Activated CD4-positive, alpha-beta T cell treated with anti-CD3 and anti-CD28 coated beads, Interleukin-2, amount 50 U/mL, for 16 hours (primary cell): ENCODE measurements around the gene IL6R.
"Not testable (repeated sequence)": the region's sequence is repeated elsewhere in the genome, so short reads cannot be mapped to it uniquely, and the experiment has no call there.

Source experiments
- DNase-seq: peaks from one replicate; pipeline ENCODE4 v3.0.0-alpha.2; 2020

The IL6R gene

GRCh38 chr1:154404984-154405746 lies at the start of gene IL6R:
Gene IL6R, plus strand, starts transcription at chr1:154405343. Its CDS starts 287 bp downstream, at chr1:154405630.
- peak; percentile 63 for DNase-seq

DNA sequence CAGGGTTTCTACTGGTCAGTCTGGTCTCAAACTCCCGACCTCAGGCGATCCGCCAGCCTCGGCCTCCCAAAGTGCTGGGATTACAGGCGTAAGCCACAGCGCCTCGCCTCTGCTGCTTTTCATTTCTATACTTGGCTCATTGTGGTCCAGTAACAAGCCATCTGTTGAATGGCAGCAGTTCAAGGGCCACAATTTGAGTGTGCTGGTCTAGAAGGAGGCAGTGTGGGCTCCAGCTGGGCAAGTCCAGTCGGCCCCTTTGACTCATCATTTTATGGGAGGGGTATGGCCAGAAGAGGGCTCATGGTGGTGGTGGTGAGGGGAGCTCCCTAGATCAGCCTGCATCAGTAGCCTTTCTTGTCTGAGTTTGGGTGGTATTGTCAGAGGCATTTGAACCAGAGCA lies 46.6 kb upstream of the IL6R start:
- no peak for DNase-seq

GRCh38 chr1:154360288-154360687 lies 44.9 kb upstream of the IL6R start:
- DNase-seq = no peak

GRCh38 chr1:154360881-154361280 lies 44.3 kb upstream of the IL6R start:
- DNase-seq = not testable (repeated sequence)

DNA sequence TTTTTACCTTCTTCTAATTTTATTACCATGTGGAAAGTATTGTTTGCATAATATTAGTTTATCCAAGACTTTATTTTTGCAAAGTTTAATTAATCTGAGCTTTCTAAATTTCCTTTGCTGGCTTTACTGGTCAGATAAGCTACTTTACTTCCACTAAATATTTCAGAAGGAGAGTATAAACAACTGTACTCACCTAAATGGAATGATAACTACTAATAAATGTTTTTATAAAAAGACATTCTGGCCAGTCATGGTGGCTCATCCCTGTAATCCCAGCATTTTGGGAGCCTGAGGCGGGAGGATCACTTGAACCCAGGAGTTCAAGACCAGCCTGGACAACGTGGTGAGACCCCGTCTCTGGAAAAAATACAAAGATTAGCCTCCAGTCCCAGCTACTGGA lies 43.8 kb upstream of the IL6R start:
- no peak for DNase-seq

DNA sequence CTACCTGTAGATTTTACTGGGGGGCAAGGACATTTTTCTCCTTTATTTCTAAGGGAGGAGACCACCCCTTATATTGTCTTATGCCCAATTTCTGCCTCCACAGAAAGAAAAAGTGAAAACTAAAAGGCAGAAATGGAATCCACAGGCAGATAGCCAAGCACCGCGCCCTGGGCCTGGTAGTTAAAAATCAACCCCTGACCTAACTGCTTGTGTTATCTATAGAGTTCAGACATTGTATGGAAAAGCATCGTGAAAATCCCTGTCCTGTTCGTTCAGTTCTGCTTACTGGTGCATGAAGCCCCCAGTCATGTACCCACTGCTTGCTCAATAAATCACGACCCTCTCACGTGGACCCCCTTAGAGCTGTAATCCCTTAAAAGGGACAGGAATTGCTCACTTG lies 33.7 kb upstream of the IL6R start:
- DNase-seq = no peak

- not testable (repeated sequence) for DNase-seq
Measured at GRCh38 chr1:154373777-154374357, 31.3 kb upstream of the IL6R start.

- no peak for DNase-seq
Measured at GRCh38 chr1:154379301-154379700, 25.8 kb upstream of the IL6R start.

DNA sequence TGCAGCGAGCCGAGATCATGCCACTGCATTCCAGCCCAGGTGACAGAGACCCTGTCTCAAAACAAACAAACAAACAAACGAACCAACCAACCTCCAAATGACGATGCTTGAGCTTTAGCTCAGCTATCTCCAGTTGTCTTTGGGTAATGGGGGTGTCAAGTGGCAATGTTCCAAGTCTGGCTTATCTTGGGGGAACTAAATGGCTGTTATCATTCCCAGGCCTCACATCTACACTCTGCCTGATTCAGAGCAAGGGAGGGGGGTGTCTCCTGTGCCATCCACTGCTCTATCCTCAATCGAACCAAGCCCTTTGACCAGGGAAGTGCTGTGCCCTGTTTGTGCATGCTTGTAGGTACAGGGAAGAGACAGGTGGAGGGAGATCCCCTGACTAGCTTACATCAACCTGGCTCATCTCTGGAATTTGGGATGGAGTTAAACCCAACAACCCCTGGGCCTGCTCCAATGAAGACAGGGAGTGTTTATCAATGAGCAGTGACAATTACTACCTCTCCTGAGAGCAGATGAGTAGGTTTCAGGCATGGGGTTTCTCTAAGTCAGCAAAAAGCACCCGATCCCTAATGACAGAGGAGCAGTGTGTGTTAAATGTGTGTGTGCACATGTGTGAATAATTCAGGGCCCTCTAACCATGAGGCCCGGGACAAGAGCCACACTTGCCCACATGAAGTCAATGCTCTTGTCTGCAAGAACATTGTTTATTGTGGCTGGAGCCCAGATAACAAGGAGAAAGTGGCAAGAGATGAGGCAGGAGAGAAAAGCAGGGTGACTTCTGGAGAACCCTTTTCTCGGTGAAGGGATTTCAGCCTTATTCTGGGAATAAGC lies 20.3 kb upstream of the IL6R start:
- no peak for DNase-seq

DNA sequence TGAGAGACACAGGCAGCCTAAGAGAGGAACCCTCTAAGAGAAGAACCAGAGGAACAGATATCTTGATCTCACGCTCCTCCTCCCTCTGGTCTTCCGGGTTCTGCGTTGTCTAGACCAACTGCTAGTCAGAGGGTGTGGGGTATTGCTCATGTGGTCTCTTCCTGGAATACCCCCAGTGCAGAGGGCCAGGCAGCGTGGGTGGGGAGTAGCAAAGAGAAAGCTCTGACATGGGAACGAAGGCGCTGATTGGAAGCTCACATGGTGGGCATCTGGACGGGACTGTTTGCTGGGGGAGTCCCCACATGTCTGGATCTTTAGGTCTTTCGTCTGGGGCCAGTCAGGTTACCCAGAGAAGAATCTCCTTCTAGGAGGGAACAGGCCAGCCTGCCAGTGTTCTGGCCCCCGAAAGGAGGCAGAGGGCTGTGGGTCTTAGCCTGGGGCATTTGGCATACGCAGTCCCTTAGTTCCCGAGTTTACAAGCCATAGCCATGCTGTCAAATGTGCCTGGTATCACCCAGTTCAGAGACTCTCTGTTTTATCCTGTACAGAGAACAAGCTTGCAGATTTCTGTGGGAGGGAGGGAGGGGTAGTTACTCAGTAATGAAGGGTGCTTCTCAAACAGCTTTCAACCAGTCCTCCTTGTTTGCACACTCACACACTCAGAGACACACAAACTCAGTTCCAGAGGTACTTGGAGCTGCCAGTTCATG lies 18.3 kb upstream of the IL6R start:
- peak; percentile 66 for DNase-seq

DNA sequence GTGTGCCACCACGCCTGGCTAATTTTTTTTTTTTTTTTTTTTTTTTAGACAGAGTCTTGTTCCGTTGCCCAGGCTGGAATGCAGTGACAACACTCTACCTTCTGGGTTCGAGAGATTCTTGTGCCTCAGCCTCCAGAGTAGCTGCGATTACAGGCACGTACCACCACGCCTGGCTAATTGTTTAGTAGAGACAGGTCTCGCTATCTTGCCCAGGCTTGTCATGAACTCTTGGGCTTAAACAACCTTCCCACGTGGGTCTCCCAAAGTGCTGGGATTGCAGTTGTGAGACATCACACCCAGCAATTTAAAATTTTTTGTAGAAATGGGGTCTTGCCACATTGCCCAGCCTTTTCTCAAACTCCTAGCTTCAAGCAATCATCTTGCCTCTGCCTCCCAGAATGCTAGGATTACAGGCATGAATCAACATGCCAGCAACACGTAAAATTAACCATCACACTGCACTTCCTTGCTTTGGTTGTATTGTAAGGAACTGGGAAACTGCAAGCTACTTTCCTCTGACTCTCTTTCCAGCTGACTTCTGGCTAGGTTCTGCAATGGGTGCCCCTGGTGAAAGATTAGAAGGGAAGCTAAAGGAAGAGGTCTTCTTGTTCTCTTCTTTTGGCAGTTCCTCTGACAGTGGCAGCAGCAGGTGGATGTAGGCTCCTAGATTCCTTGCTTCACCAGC lies 13.9 kb upstream of the IL6R start:
- no peak for DNase-seq

GRCh38 chr1:154398141-154398540 lies 7.0 kb upstream of the IL6R start:
- DNase-seq = no peak

DNA sequence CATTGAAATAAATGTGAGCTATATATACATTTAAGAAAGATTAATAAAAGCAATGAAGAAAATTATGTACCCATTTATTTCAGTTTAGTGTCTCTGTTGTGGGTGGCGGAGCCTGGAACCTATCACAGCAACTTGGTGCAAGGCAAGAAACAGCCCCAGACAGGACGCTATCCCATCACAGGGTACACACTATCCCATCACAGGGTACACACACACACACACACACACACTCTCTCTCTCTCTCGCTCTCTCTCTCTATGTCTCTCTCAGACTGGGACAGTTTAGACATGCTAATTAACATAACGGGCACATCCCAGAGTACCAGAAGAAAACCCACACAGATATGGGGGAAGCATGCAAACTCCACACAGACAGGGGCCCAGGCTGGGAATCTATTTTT lies 6.5 kb upstream of the IL6R start:
- no peak for DNase-seq

DNA sequence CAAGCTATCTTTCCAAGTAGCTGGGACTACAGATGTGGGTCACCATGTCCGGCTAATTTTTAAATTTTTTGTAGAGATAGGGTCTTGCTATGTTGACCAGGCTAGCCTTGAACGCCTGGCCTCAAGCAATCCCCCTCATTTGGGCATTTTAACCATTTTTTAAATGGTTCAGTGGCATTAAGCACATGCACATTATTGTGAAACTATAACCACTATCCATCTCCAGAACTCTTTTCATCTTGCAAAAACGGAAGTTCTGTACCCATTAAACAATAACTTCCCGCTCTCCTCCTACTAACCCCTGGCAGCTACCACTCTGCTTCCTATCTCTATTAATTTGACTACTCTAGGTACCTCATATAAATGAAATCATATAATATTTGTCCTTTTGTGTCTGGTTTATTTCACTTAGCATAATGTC lies 4.8 kb upstream of the IL6R start:
- no peak for DNase-seq

DNA sequence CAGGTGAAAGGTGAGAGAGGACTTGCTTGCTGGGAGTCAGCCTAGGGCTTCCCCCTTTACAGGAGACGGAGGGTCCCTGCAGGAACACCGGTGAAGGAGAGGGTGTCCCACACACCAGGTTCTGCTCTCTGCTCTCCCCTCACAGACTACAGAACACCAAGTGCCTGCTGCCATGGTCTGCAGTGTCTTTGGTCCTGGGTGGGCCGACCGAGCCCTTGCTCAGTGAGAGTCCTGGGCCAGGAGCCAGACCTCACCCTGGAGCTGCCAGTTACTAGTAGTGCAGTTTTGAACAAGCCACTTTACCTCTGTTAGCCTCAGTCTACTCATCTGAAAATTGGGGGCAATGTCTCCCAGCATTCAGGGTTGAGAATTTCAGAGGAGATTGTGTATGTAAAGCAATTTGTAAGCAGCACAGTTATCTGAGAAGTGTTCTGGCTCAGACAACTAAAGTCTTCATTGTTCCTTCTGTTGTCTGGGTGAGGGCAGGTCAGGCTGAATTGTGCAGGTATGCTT lies 2.7 kb upstream of the IL6R start:
- DNase-seq = no peak

GRCh38 chr1:154403261-154403943 lies 1.7 kb upstream of the IL6R start:
- DNase-seq = peak; percentile 50

DNA sequence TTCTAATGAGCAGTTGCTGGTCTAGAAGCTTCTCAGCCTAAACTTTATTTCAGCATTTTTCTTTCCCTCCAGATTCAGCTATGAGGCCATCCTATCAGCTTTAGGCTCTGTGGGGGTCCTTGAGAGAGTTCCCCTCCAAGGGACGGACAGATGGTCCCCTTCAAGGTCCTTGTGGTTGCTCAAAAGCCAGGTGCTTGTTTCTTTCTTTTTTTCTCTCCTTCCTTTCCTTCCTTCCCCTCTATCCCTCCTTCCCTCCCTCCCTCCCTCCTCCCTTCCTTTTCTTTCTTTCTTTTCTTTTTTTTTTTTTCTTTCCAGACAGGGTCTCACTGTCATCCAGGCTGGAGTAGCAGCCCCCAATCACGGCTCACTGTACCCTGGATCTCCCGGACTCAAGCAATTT lies 1.2 kb upstream of the IL6R start:
- DNase-seq = no peak

DNA sequence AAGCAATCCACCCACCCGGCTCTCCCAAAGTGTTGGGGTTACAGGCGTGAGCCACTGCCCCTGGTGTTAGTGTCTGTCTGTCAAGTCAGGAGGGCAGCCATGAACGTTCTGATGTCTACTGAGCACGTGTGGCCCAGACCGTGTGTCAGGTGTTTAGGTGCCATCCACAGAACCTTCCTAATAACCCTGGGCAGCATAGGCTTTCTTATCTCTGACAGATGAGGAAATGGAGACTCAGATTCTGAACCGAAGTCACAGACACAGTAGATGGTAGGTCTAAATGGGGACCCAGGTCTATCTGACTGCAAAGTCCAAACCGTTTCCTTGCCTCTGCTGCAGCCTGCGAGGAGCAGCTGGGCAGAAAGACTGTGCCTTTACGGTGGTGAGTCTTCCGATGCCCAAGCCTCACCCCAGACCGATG lies 622 bp upstream of the IL6R start:
- DNase-seq = no peak

GRCh38 chr1:154405747-154406571 lies 816 bp downstream of the IL6R start:
- DNase-seq = peak; percentile 47

GRCh38 chr1:154406572-154406879 lies 1.4 kb downstream of the IL6R start:
- no peak for DNase-seq

- DNase-seq = no peak
Measured at GRCh38 chr1:154406886-154407197, 1.7 kb downstream of the IL6R start.
